ENCODE data around the gene ZNF618.

The ZNF618 gene

GRCh38 chr9:114060711-114061110 is 184.6 kb downstream of the ZNF618 start:
- DNase-seq (ENCODE audit: low spot score): no peak

DNA sequence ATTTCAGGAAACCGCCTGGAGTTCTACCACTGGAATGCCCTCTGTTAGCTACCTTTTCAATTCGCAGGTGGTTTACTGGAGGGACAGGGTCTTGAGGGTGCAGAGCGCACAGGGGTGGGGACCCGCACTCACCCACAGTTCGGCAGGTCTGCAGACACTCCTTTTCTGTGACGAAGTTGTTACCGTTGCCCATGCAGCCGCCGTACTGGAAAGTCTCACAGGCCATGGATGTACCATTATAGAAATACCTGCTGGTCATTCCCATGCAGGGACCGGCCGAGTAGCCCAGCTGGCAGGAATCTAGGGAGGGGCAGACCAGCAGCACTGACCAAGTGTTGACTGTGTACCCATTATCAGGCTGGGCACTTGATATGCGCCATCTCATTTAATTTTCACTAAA is 185.2 kb downstream of the ZNF618 start:
- no peak for DNase-seq (ENCODE audit: low spot score)

DNA sequence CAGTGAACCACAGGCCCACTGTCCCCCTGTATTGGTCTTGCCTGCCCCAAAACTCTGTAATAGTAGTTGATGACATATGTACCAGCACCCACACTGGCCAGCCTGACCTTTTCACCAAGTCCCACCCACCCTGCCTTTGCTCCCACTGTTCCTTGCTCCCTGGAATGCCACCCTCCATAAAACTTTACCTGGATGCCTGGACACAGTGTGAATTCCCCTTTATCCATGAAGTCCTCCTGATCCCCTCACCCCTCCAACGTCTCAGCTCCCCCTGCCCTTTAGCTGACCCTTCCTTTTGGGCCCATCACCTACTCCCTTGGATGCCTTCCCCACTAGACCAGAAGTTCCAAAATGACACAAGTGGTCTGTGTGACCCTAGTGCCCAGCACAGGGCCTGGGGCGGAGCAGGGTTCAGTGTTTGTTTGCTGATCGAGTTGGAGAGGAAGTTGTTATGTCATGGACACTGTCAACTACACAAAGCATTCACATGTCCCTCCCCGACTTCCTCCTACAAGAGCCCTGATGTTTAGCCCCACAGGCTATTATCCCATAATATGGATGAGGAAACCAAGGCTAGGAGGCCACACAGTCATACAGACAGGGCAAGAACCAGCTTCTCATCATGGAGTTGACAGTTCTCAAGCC is 185.8 kb downstream of the ZNF618 start:
- DNase-seq (ENCODE audit: low spot score): no peak

DNA sequence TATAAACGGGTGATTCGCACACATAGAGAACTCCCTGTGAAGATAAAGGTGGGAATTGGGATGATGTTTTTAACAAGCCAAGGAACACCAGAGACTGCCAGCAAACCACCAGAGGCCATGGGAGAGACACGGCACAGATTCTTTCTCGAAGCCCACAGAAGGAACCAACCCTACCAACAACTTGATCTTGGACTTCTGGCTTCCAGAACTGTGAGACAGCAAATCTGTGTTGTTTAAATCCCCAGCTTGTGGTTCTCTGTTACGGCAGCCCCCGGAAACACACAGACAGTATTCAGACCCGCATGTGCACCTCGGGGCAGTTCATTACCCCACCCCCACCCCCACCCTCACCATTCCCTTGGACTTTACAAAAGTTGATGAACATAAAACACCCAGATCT is 189.2 kb downstream of the ZNF618 start:
- no peak for DNase-seq (ENCODE audit: low spot score)

GRCh38 chr9:114069476-114070187 is 193.5 kb downstream of the ZNF618 start:
- no peak for DNase-seq (ENCODE audit: low spot score)

DNA sequence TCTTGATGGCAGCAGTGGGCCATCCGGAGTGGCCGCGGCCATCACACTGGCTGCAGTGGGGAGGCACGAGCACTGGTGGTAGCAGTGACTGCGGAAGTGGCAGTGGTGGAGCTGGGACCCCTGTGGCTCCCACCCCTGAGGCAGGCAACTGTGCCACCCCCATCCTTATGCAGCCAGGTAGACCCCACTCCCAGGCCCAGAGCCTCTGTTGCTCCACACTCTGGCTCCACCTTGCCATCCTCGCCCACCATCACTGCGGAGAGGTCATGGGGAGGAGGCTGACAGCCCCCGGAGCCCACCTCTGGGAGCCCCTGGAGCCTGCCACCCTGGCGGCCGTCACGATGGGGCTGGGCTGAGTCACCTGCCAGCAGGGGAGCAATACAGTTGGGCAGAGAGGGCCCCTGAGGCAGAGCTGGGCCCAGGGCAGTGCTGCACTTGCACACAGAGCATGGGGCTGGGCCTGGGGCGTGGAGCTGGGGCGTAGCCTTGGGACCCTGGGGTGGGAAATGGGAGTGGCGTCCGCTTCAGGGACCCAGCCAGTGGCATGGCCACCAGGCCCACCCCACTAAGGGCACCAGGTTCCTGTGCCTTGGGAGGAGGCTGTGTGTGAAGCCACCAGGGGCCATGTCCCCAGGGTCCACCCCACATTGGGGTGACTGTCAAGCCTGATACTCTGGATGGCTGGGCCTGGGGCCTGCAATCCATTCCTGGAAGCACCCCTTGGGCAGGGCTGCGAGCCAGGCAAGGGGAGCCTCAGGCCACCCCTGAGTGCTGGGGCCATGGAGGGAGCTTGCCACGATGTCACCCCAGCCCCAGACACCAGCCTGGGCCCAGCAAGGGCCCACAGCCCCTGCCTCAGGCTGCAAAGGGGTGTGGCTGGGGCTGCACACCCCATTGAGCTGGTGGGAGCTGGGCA is 194.3 kb downstream of the ZNF618 start:
- DNase-seq (ENCODE audit: low spot score): no peak

GRCh38 chr9:114071197-114071795 is 195.2 kb downstream of the ZNF618 start:
- no peak for DNase-seq (ENCODE audit: low spot score)

GRCh38 chr9:114072184-114073140 is 196.4 kb downstream of the ZNF618 start:
- no peak for DNase-seq (ENCODE audit: low spot score)

- DNase-seq (ENCODE audit: low spot score): no peak
Observed at GRCh38 chr9:114075602-114076001, 199.5 kb downstream of the ZNF618 start.

DNA sequence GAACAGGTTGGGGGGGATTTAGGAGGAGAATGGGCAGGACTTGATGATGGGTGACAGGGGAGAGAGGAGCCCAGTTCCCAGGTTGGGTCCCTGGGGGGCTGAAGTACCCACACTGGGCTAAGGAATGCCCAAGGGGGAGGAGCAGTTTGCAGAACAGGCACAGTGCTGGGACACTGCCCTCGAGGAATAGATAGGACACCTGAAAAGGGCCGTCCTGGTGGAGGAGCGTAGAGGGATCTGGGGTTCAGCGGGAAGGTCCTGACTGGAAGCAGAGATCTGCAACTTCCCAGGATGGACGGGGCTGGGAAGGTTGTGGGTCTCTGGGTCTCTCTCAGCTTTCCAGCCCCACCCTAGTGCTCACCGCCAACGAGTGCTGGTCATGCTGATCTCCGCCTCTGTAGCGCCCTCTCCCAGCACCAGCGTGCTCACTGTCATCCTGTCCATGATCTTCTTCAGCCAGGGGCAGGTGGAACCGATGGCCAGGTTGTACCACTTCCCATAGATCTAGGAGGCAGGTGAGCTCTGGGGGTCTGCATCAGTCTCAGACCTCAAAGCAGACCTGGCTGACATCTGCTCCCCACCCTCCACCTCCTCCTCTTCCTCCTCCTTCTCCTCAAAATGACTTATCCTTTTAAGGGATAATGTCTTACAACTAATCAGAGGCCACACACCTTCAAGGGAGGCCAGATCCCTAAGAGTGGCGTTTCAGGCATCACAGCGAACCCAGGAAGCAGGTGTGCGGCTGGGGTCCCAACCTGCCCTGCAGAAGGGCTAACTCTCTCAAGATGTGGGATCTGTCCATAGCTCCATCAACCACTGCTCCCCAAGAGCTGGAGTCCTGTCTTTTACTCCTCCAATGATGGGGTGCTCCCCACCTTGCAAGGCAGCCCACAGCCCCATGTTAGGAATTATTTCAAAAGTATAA is 200.4 kb downstream of the ZNF618 start:
- no peak for DNase-seq (ENCODE audit: low spot score)

DNA sequence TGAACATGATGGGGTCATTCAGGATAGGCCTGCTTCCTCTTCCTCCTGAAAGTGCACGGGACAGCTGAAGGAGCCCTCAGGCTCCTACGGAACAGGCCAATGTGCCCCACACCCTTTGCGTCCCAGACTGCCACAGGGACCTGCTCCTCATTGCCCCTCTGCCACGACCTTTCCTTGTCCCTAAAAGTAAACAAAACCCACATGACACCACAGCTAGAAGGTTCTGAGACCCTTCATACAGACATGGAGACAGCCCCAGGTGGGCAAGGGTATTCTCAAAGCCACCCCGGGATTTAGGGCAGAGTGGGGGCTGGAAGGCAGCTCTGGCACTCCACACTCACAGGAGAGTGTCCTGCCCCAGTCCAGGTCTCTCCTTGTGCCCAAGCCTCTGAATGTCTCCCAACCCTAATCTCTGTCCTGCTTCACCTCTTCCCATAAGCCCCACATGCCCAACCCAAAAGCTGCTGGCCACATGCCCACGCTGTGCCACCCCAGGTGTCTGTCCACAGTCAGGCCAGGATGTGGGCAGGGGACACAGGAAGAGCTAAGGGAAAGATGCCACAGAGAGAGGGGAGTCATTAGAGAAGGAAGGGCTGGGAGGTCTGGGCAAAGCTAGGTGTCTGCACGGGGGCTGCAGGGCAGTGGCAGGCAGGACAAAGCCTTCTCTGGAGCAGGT is 201.2 kb downstream of the ZNF618 start:
- DNase-seq (ENCODE audit: low spot score): no peak

- DNase-seq (ENCODE audit: low spot score): no peak
Observed at GRCh38 chr9:114078021-114078780, 202.1 kb downstream of the ZNF618 start, which contains the start of gene AMBP. AMBP (minus strand) TSS chr9:114078300; CDS start chr9:114078209, 91 bp downstream.

DNA sequence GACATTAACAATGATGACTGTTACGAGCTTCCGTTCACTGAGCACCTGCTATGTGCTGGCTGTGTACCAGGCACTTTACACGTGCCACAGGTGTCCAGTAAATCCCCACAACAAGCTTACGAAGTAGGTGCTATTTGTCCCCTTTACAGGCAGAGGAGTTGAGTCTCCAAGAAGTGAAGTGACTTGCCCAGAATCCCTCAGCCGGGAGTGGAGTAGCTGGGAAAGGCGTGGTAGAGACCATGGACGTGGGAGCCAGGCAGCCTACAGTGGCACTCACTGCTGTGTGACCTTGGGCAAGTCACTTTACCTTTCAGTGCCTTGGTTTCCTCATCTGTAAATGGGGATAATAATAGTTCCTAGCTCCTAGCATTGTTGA is 202.7 kb downstream of the ZNF618 start:
- no peak for DNase-seq (ENCODE audit: low spot score)

DNA sequence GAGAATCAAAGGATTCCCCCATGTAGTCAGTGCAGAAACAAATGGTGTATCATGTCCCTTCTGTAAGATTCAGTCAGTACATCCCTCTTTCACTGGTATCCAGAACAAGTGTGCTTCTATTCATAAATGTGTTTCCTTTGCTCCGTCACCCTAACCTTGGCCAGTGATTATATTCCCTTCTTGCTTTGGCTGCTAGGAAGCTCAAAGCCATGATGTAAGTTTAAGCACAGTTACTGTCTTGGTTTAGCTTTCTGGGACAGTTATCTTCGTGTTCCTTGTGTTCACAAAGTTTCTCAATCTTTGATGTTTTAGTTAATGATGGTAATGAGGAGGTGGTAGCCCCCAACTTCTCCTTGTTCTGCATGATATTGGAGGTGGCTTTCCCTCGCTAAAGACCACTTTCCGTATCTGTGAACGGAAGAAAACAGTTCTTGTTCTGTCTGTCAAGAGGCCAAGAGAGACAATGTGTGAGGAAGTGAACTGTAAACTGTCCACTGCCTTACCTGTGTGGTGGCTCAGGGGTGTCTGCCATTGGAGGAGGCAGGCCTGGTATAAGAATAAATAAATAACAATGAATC is 204.2 kb downstream of the ZNF618 start:
- DNase-seq (ENCODE audit: low spot score): no peak

DNA sequence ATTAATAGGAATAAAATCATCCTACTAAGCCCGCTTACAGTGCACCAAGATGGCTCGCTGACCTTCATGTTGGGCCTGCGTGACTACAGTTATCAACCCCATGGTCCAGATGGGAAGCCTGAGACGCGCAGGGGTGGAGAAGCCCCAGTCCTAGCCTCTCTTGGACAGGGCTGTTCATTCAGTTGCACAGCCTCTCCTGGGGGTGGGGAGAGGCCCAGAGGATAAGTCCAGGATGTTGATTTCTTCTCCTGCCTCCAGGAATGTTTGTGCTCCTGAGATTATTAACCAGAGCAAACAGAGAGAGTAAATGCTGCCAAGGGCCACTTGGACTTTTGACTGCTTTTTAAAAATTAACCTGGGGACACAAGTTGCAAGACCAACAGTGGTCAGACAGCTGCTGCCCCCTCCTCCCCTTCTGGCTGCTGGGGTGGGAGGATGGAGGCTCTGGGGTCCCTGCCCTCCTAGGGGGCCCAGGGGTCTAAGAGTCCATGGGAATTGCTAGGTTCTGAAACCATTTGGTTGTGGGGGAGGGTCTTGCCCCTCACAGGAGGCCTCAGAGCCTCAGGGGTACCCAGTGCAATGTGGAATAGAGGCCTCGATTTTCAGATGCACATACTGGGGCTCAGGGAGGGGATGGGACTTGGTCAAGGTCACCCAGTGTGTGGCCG is 204.8 kb downstream of the ZNF618 start:
- DNase-seq (ENCODE audit: low spot score): no peak

DNA sequence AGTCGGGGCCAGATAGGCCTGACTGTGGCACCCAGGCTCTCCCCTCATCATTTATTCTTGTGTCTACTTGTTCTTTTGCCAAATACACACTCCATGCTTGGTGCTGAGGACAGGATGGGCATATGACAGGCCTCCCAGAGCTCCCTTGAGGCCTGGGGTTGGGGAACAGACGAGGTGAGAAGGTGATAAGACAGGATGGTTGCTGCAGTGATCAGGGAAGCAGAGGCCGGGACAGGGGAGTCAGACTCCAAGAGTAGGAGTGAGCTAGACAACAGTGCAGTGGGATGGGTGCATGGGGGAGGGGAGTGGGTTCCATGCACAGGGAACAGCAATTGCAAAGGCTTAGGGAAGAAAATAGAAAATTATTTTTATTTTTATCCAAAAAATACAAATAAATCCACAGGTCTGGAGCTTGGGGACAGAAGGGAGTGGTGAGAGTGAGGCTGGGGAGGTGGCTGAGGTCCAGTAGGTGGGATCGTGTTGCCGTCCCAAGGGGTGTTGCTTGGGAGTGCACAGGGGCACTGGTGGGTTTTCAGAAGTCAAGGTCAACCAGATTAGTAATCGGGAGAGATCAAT is 205.4 kb downstream of the ZNF618 start:
- DNase-seq (ENCODE audit: low spot score): no peak

DNA sequence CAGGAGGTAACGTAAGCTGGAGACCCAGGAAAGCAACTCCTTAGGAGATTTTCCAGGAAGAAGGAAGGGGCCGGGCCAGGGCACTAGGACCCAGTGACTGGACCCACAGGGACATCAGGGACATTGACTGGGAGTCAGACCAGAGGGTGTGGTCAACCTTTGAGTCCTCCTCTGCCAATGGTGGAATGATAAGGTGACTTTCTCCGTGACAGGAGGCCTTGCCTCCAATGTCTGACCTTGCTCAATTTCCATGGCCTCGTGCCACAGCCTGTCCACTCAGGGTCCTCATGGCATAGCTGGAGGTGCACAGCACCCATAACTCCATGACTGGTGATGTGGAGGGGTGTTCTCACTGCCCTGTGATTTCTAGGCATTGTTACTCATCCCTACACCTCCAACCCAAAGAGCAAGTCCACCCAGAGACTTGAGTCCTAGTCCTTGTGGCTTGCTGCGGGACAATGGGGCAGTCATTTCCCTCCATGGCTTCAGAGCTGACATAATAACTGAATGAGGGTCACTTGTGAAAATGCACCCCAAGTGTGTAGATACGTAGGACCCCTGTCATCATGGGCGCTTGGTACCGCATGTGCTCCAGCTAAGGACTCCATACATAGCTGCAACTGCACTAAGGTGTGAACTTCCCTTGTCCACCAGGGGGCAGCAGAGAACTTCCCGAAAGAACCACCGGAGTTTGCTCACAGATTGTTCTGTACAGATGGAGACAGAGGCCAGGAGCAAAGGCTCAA is 206.1 kb downstream of the ZNF618 start:
- DNase-seq (ENCODE audit: low spot score): peak; percentile 73
